HepG2 (cell line): ENCODE data around the gene TFAP2A.

Experiments
- CTCF ChIP-seq: sonication (generic); formaldehyde crosslinking; IDR thresholded peaks from 2 replicates; pipeline ENCODE4 v1.5.0; 2020; ENCODE audit warnings: mild to moderate bottlenecking, missing genetic modification reagents, moderate library complexity
- PREB ChIP-seq: sonication (generic); formaldehyde crosslinking; IDR thresholded peaks from 2 replicates; pipeline ENCODE4 v1.4.0; 2020; ENCODE audit warnings: missing genetic modification reagents
- SRY ChIP-seq: sonication (generic); formaldehyde crosslinking; IDR thresholded peaks from 2 replicates; pipeline ENCODE4 v1.8.0; 2022; ENCODE audit warnings: mild to moderate bottlenecking, missing genetic modification reagents
- TAF1 ChIP-seq: sonication (generic); formaldehyde crosslinking; IDR thresholded peaks from 2 replicates; pipeline ENCODE4 v1.4.0; 2020; ENCODE audit warnings: missing genetic modification reagents
- ZBTB26 ChIP-seq: IDR thresholded peaks from 2 replicates; pipeline ENCODE4 v1.6.1; 2016; ENCODE audit warnings: missing compliant biosample characterization, missing genetic modification reagents, borderline replicate concordance
- ZBTB7B ChIP-seq: sonication (generic); formaldehyde crosslinking; IDR thresholded peaks from 2 replicates; pipeline ENCODE4 v1.4.0; 2020; ENCODE audit warnings: missing genetic modification reagents
- ZNF143 ChIP-seq: sonication (generic); formaldehyde crosslinking; IDR thresholded peaks from 2 replicates; pipeline ENCODE4 v1.4.0; 2020; ENCODE audit warnings: missing genetic modification reagents
- ZNF282 ChIP-seq: fragments of 450-650 bp; IDR thresholded peaks from 2 replicates; pipeline ENCODE4 v1.6.1; 2018; ENCODE audit not compliant: partially characterized antibody
- ZNF605 ChIP-seq: sonication (generic); formaldehyde crosslinking; IDR thresholded peaks from 2 replicates; pipeline ENCODE4 v1.8.0; 2022; ENCODE audit warnings: mild to moderate bottlenecking, missing genetic modification reagents

GRCh38 chr6:10381830-10382208 is 33.1 kb downstream of the TFAP2A start:
- TF ChIP-seq PREB (CRISPR knock-in tag) = no peak
- no peak for TF ChIP-seq ZNF282
- no peak for TF ChIP-seq ZNF143 (CRISPR knock-in tag)
- TF ChIP-seq ZNF605 = no peak
- no peak for TF ChIP-seq CTCF (CRISPR knock-in tag)
- TF ChIP-seq SRY = no peak
- no peak for TF ChIP-seq TAF1 (CRISPR knock-in tag)
- TF ChIP-seq ZBTB7B = no peak
- no peak for TF ChIP-seq ZBTB26 (CRISPR knock-in tag)
